Measurements from ENCODE around the gene RIMS1.

Gene RIMS1

GRCh38 chr6:72111611-72112010, 225.3 kb downstream of the RIMS1 start:
- no peak for DNase-seq

GRCh38 chr6:72130327-72130726, 244.0 kb downstream of the RIMS1 start:
- no peak for DNase-seq

- DNase-seq: no peak
Observed at GRCh38 chr6:72132427-72132826, 246.1 kb downstream of the RIMS1 start.

- no peak for DNase-seq
Observed at GRCh38 chr6:72132851-72133250, 246.5 kb downstream of the RIMS1 start.

- no peak for DNase-seq
Observed at GRCh38 chr6:72133324-72133723, 247.0 kb downstream of the RIMS1 start.

- no peak for DNase-seq
Observed at GRCh38 chr6:72140795-72141194, 254.4 kb downstream of the RIMS1 start.

- no peak for DNase-seq
Observed at GRCh38 chr6:72149715-72150114, 263.4 kb downstream of the RIMS1 start.

GRCh38 chr6:72151742-72152141, 265.4 kb downstream of the RIMS1 start:
- DNase-seq: no peak

- DNase-seq: no peak
Observed at GRCh38 chr6:72175916-72176315, 289.6 kb downstream of the RIMS1 start.

- DNase-seq: no peak
Observed at GRCh38 chr6:72182337-72183246, 296.2 kb downstream of the RIMS1 start.

- no peak for DNase-seq
Observed at GRCh38 chr6:72203983-72204382, 317.6 kb downstream of the RIMS1 start.

GRCh38 chr6:72205500-72205899, 319.1 kb downstream of the RIMS1 start:
- DNase-seq: no peak

GRCh38 chr6:72206606-72207005, 320.3 kb downstream of the RIMS1 start:
- DNase-seq: no peak

GRCh38 chr6:72212686-72213085, 326.3 kb downstream of the RIMS1 start:
- DNase-seq: no peak

GRCh38 chr6:72213654-72214053, 327.3 kb downstream of the RIMS1 start:
- no peak for DNase-seq

GRCh38 chr6:72216222-72217068, 330.1 kb downstream of the RIMS1 start:
- DNase-seq: no peak

- DNase-seq: no peak
Observed at GRCh38 chr6:72217626-72218025, 331.3 kb downstream of the RIMS1 start.

- no peak for DNase-seq
Observed at GRCh38 chr6:72218125-72218524, 331.8 kb downstream of the RIMS1 start.

GRCh38 chr6:72219536-72219935, 333.2 kb downstream of the RIMS1 start:
- DNase-seq: no peak

GRCh38 chr6:72238021-72238420, 351.7 kb downstream of the RIMS1 start:
- DNase-seq: no peak

GRCh38 chr6:72238900-72239299, 352.6 kb downstream of the RIMS1 start:
- DNase-seq: no peak

GRCh38 chr6:72245565-72245964, 359.2 kb downstream of the RIMS1 start:
- DNase-seq: no peak

- DNase-seq: no peak
Observed at GRCh38 chr6:72246926-72247325, 360.6 kb downstream of the RIMS1 start.

- DNase-seq: no peak
Observed at GRCh38 chr6:72248621-72249020, 362.3 kb downstream of the RIMS1 start.
